Large intestine (tissue), 3 donors: ENCODE results near the gene ZEB1. TPM values are rescaled to one million over a fixed set of nuclear protein-coding genes. Genes with fewer than 3 reads are reported as not detected.
"Not testable (repeated sequence)": the region's sequence is repeated elsewhere in the genome, so short reads cannot be mapped to it uniquely, and the experiment has no call there.

Source experiments
- DNase-seq, 2 donors: peaks; one replicate each; pipeline versions ENCODE4 v3.0.0 to v3.0.0-alpha.2; 2013
- H3K27ac ChIP-seq: one replicate; pipeline ENCODE4 v1.5.1; 2013; ENCODE audit warnings: low read length
- H3K27me3 ChIP-seq: 2 replicates; pipeline ENCODE4 v1.6.1; 2013; ENCODE audit warnings: low read length; ENCODE audit not compliant: control insufficient read depth, insufficient read depth
- H3K36me3 ChIP-seq: 2 replicates; pipeline ENCODE4 v1.6.1; 2013; ENCODE audit warnings: low read length; ENCODE audit not compliant: control insufficient read depth, insufficient read depth
- H3K4me1 ChIP-seq: one replicate; pipeline ENCODE4 v1.6.1; 2013; ENCODE audit warnings: low read length; ENCODE audit not compliant: control insufficient read depth, insufficient read depth
- H3K4me3 ChIP-seq: one replicate; pipeline ENCODE4 v1.5.1; 2013; ENCODE audit warnings: low read length
- H3K9me3 ChIP-seq: one replicate; pipeline ENCODE4 v1.6.1; 2013; ENCODE audit warnings: mild to moderate bottlenecking, low read depth, low read length, moderate library complexity; ENCODE audit not compliant: control insufficient read depth
- WGBS: methylation state at CpG from one replicate; pipeline ENCODE4 v1.1.5; 2013; ENCODE audit warnings: low lambda C conversion rate; ENCODE audit not compliant: insufficient coverage; 5-methylcytosine and 5-hydroxymethylcytosine counted together
- polyA plus RNA-seq: library from polyadenylated mRNA; unstranded; fragments of 120-200 nt; gene quantifications from one replicate; pipeline ENCODE4 v1.2.1, GENCODE V29; 2013

ZEB1 gene
- polyA plus RNA-seq, 1 donor: 25.1 TPM

DNA sequence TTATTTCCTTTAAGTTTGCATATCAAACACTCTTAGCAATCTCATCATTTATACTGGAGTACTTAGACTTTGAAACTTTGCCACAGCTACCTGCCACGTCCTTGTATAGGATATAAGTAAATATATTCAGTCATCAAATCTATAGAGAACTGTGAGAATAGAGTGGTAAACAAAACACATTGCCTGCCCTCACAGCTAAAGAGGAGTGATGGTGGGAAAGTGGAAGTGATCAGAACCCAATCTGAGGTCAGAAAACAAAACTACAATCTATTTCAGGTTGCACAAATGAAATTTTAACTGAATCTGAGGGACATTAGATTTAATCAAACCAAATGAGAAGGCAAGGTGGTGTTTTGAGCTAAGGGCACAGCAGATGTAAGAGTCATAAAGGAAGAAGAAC, 74.8 kb downstream of the ZEB1 start:
- Histone ChIP-seq H3K9me3 (no peaks in the 10 kb centered on the region), H3K4me1 (no peaks in the 10 kb centered on the region), H3K27me3 (no peaks in the 10 kb centered on the region), H3K36me3 (no peaks in the 10 kb centered on the region), H3K27ac (no peak overlapping the region), H3K4me3 (no peak overlapping the region)
- no peak for DNase-seq
- no CpG with 5 or more reads among the region's 1 CpG for WGBS

GRCh38 chr10:31395695-31396094, 76.7 kb downstream of the ZEB1 start:
- no peaks in the 10 kb centered on the region for H3K36me3 ChIP-seq
- H3K4me1 ChIP-seq: no peaks in the 10 kb centered on the region
- DNase-seq: no peak
- 67% methylated on average over 2 of the region's 3 CpGs for WGBS
- no peaks in the 10 kb centered on the region for H3K9me3 ChIP-seq
- no peak overlapping the region for H3K27ac ChIP-seq
- H3K4me3 ChIP-seq: no peak overlapping the region
- H3K27me3 ChIP-seq: no peaks in the 10 kb centered on the region

- no peaks in the 10 kb centered on the region for H3K36me3 ChIP-seq
- no peak overlapping the region for H3K27ac ChIP-seq
- H3K4me3 ChIP-seq: no peak overlapping the region
- no peaks in the 10 kb centered on the region for H3K4me1 ChIP-seq
- no peak for DNase-seq
- no peaks in the 10 kb centered on the region for H3K27me3 ChIP-seq
- no peaks in the 10 kb centered on the region for H3K9me3 ChIP-seq
These were observed 77.4 kb downstream of the ZEB1 start for GRCh38 chr10:31396376-31396775.

- DNase-seq: no peak
- no CpG with 5 or more reads among the region's 1 CpG for WGBS
- H3K4me1 ChIP-seq: no peaks in the 10 kb centered on the region
- no peak overlapping the region for H3K27ac ChIP-seq
- no peaks in the 10 kb centered on the region for H3K9me3 ChIP-seq
- no peaks in the 10 kb centered on the region for H3K27me3 ChIP-seq
- no peaks in the 10 kb centered on the region for H3K36me3 ChIP-seq
- no peak overlapping the region for H3K4me3 ChIP-seq
These were observed 78.8 kb downstream of the ZEB1 start for GRCh38 chr10:31397852-31398251.

DNA sequence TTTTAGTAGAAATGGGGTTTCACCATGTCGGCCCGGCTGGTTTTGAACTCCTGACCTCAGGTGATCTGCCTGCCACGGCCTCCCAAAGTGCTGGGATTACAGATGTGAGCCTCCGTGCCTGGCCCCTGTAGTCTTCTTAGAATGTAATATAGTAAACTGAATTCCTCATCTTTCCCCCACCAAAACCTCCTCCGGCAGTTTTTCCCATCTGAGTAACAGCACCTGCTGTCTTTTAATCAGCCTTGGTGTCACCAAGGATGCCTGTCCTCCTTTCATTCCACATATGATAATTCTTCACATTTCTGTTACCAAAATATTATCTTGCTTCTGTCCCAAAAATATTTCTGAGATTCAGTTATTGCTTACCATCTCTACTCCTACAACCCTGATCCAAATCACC, 80.2 kb downstream of the ZEB1 start:
- 80% methylated on average over 1 of the region's 5 CpGs for WGBS
- DNase-seq: no peak
- H3K27ac ChIP-seq: no peak overlapping the region
- H3K9me3 ChIP-seq: no peaks in the 10 kb centered on the region
- no peaks in the 10 kb centered on the region for H3K27me3 ChIP-seq
- no peak overlapping the region for H3K4me3 ChIP-seq
- H3K4me1 ChIP-seq: no peaks in the 10 kb centered on the region
- H3K36me3 ChIP-seq: no peaks in the 10 kb centered on the region

GRCh38 chr10:31399631-31400030, 80.6 kb downstream of the ZEB1 start:
- Histone ChIP-seq H3K4me3 (no peak overlapping the region), H3K36me3 (no peaks in the 10 kb centered on the region), H3K4me1 (no peaks in the 10 kb centered on the region), H3K27ac (no peak overlapping the region), H3K9me3 (no peaks in the 10 kb centered on the region), H3K27me3 (no peaks in the 10 kb centered on the region)
- DNase-seq: no peak

DNA sequence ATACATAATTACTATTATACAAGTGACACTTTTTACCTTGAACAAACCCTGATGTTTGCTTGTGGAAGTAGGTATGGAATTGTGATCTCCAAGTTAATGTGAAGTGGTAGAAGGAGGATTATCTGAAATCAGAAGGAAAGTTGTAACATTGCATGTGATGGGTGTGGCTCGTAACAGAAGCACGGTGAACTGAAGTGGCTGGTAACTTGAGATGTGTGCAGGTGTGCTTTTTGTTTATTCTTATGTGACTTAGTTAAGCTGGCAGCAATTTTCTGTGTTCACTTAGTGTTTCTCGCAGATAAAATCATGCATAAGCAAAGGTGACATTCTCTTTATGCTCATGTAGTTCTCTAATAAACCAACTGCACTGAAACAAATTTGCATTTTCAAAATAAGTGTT, 82.3 kb downstream of the ZEB1 start:
- no CpG with 5 or more reads among the region's 3 CpGs for WGBS
- H3K9me3 ChIP-seq: no peaks in the 10 kb centered on the region
- no peaks in the 10 kb centered on the region for H3K4me1 ChIP-seq
- DNase-seq: no peak
- no peaks in the 10 kb centered on the region for H3K36me3 ChIP-seq
- H3K27ac ChIP-seq: no peak overlapping the region
- no peak overlapping the region for H3K4me3 ChIP-seq
- no peaks in the 10 kb centered on the region for H3K27me3 ChIP-seq

DNA sequence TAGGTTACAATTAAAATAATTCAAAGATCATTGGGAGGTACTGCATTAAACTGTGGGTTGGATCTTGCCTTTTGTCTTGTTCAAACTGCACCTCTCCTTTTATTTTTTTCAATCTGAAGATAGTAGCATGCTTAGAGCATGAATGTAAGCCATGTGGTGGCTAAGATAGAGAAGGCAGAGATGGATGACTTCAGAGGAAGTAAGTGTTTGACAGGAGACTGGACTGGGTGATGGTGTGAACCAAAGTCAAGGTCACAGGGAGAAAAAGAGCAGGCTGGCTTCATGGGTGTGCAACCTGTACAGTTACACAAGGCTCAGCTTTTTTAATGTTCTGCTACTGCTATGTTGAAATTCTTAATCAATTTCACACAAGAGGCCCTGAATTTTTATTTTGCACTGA, 85.6 kb downstream of the ZEB1 start:
- Histone ChIP-seq H3K9me3 (no peaks in the 10 kb centered on the region), H3K4me3 (no peak overlapping the region), H3K4me1 (no peaks in the 10 kb centered on the region), H3K36me3 (no peaks in the 10 kb centered on the region), H3K27ac (no peak overlapping the region), H3K27me3 (no peaks in the 10 kb centered on the region)
- DNase-seq: no peak

- DNase-seq, H3K36me3 ChIP-seq: not testable (repeated sequence)
These were observed 86.8 kb downstream of the ZEB1 start for GRCh38 chr10:31405829-31406228.

GRCh38 chr10:31412397-31412796, 93.4 kb downstream of the ZEB1 start:
- H3K4me1 ChIP-seq, H3K27ac ChIP-seq, H3K27me3 ChIP-seq, DNase-seq, H3K4me3 ChIP-seq, H3K36me3 ChIP-seq, H3K9me3 ChIP-seq: not testable (repeated sequence)
- WGBS: no CpG with 5 or more reads among the region's 2 CpGs

More at GRCh38 chr10:31405829-31406228, 86.8 kb downstream of the ZEB1 start:
- H3K4me1 ChIP-seq, H3K27me3 ChIP-seq, H3K4me3 ChIP-seq, H3K27ac ChIP-seq, H3K9me3 ChIP-seq: not testable (repeated sequence)
- WGBS: 100% methylated on average over 1 of the region's 3 CpGs

GRCh38 chr10:31413325-31413724, 94.3 kb downstream of the ZEB1 start:
- H3K4me1 ChIP-seq: no peaks in the 10 kb centered on the region
- no peaks in the 10 kb centered on the region for H3K27me3 ChIP-seq
- H3K36me3 ChIP-seq: no peaks in the 10 kb centered on the region
- no peaks in the 10 kb centered on the region for H3K9me3 ChIP-seq
- WGBS: 75% methylated on average over 1 of the region's 1 CpG
- no peak overlapping the region for H3K27ac ChIP-seq
- DNase-seq: no peak
- no peak overlapping the region for H3K4me3 ChIP-seq
